SH-SY5Y (cell line): ENCODE measurements around the gene ANXA9.

Experiments
- GATA2 ChIP-seq: IDR thresholded peaks from 2 replicates; pipeline ENCODE4 v1.6.1; 2011; ENCODE audit warnings: mild to moderate bottlenecking, low read depth, low read length
- GATA3 ChIP-seq: IDR thresholded peaks from 2 replicates; pipeline ENCODE4 v1.6.1; 2011; ENCODE audit warnings: low read depth, mild to moderate bottlenecking, low read length, moderate library complexity

- TF ChIP-seq GATA3 (no peak), GATA2 (no peak)
Observed at GRCh38 chr1:150966011-150966410, 16.1 kb upstream of the ANXA9 start.
